Spleen (tissue), 11 donors: Measurements from ENCODE around the gene PLAAT3. TPM values are rescaled to one million over a fixed set of nuclear protein-coding genes. Genes with fewer than 3 reads are reported as not detected.
"Not testable (repeated sequence)": the region's sequence is repeated elsewhere in the genome, so short reads cannot be mapped to it uniquely, and the experiment has no call there.

Source experiments
- DNase-seq: peaks from one replicate; pipeline ENCODE4 v3.0.0-alpha.2; 2020
- H3K27ac ChIP-seq, 8 donors: fragments of 200-600 bp; sonication (generic) in 7 of 8; 1 replicate in 4 of 8; 2 replicates in 4 of 8; pipeline versions ENCODE4 v1.5.0 to v1.8.0; 2016 to 2021; ENCODE audit warnings: inconsistent platforms in 4 of 8, mild to moderate bottlenecking in 4 of 8, moderate library complexity in 1 of 8
- H3K27me3 ChIP-seq, 7 donors: fragments of 200-600 bp; sonication (generic) in 6 of 7; replicated peaks in 1 of 7; 1 replicate in 4 of 7; 2 replicates in 3 of 7; pipeline versions ENCODE4 v1.5.0 to v1.8.0; 2016 to 2021; ENCODE audit warnings: inconsistent platforms in 3 of 7, mild to moderate bottlenecking in 1 of 7
- H3K36me3 ChIP-seq, 6 donors: fragments of 200-600 bp; sonication (generic) in 5 of 6; 1 replicate in 4 of 6; 2 replicates in 2 of 6; pipeline versions ENCODE4 v1.5.0 to v1.8.0; 2016 to 2021; ENCODE audit warnings: inconsistent platforms in 2 of 6
- H3K4me1 ChIP-seq, 6 donors: fragments of 200-600 bp; sonication (generic) in 5 of 6; 1 replicate in 3 of 6; 2 replicates in 3 of 6; pipeline versions ENCODE4 v1.5.0 to v1.8.0; 2016 to 2021; ENCODE audit warnings: inconsistent platforms in 3 of 6
- H3K4me3 ChIP-seq, 8 donors: fragments of 200-600 bp; sonication (generic) in 7 of 8; 1 replicate in 4 of 8; 2 replicates in 4 of 8; pipeline versions ENCODE4 v1.5.0 to v1.8.0; 2016 to 2021; ENCODE audit warnings: inconsistent platforms in 4 of 8, mild to moderate bottlenecking in 4 of 8, moderate library complexity in 2 of 8
- H3K9me3 ChIP-seq, 8 donors: fragments of 200-600 bp; sonication (generic) in 7 of 8; 1 replicate in 4 of 8; 2 replicates in 4 of 8; pipeline versions ENCODE4 v1.5.0 to v1.8.0; 2016 to 2021; ENCODE audit warnings: inconsistent platforms in 4 of 8
- POLR2A ChIP-seq, 3 donors: fragments of 450-650 bp; IDR thresholded peaks; one replicate each; pipeline ENCODE4 v1.5.1; 2017; ENCODE audit warnings: antibody characterized with exemption in 3 of 3, mild to moderate bottlenecking in 1 of 3
- POLR2AphosphoS5 ChIP-seq, 3 donors: sonication (generic); formaldehyde crosslinking; IDR thresholded peaks; one replicate each; pipeline ENCODE4 v1.5.1; 2017; ENCODE audit warnings: antibody characterized with exemption in 3 of 3
- WGBS, 5 donors: extraction: QIAGEN DNeasy Blood & Tissue Kit in 3 of 5; methylation state at CpG; one replicate each; pipeline versions ENCODE4 v1.1.5 to v1.1.7; 2013 to 2018; 5-methylcytosine and 5-hydroxymethylcytosine counted together
- intact Hi-C: fragments of 100-400 bp; cut with DNase I; formaldehyde crosslinking; loops from one replicate; pipeline ENCODE4 v1.15.0; 2023; ENCODE audit warnings: low total_unique reads
- polyA plus RNA-seq, 3 donors: library from polyadenylated mRNA; stranded (reverse); fragments of 200-250 nt; gene quantifications; one replicate each; pipeline ENCODE4 v1.2.1, GENCODE V29; 2013
- total RNA-seq, 7 donors: library from RNA; depleted of rRNA in 3 of 7; stranded (reverse); fragments of >200 nt in 3 of 7; fragmentation: NEBNext Ultra II Directional in 4 of 7; extraction: Animal tissue kit (Norgen Biotek cat#: 25700) in 4 of 7; gene quantifications; one replicate each; pipeline versions ENCODE4 v1.1.0 to v1.2.1, GENCODE V29; 2016 to 2021
- TF ChIP-seq, protein P1 (sequence below), 11 experiments: fragments of 200-600 bp in 7 of 11; fragments of 450-650 bp in 4 of 11; sonication (generic) in 4 of 11; IDR thresholded peaks in 8 of 11; conservative IDR thresholded peaks in 3 of 11; 1 replicate in 7 of 11; 2 replicates in 4 of 11; pipeline versions ENCODE4 v1.4.0 to v1.8.0; 2016 to 2021; ENCODE audit warnings: antibody characterized with exemption in 11 of 11, inconsistent platforms in 4 of 11, mild to moderate bottlenecking in 1 of 11
- donor health status: healthy with polysubstance abuse.
- donor health status: DM: no; HTN: no; CAD: no; lungs with moderate emphysema.
- donor health status: DM: no; HTN: no; CAD: no.
- donor health status: Bipolar disorder and iron deficiency.
- donor health status: healthy.
- donor health status: DM: no; HTN: no; CAD: no.
- donor health status: DM: yes; HTN: yes; CAD: no.

PLAAT3 gene
- total and polyA plus RNA-seq, 10 donors: 14.5 to 35.1 (median 24.7) TPM

DNA sequence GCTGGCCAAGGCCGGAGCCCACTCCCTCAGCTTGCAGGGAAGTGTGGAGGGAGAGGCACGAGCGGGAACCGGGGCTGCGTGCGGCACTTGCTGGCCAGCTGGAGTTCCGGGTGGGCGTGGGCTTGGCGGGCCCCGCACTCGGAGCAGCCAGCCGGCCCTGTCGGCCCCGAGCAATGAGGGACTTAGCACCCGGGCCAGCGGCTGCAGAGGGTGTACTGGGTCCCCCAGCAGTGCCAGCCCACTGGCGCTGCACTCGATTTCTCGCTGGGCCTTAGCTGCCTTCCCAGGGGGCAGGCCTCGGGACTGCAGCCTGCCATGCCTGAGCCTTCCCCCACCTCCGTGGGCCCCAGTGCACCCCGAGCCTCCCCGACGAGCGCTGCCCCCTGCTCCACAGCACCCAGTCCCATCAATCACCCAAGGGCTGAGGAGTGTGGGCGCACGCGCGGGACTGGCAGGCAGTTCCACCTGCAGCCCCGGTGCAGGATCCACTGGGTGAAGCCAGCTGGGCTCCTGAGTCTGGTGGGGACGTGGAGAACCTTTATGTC lies 64.0 kb downstream of the PLAAT3 start:
- H3K9me3 ChIP-seq, H3K27ac ChIP-seq, DNase-seq, H3K27me3 ChIP-seq, intact Hi-C loops, H3K4me3 ChIP-seq: not testable (repeated sequence)
- WGBS, 5 donors: 90 to 100% (median 98%) methylated on average over 8 to 31 of the region's 31 CpGs
- H3K36me3 ChIP-seq: peaks cover 0 to 27% (median 14%) of the 10 kb centered on the region in 6 donors
- peaks cover 4 to 42% (median 24%) of the 10 kb centered on the region in 6 donors for H3K4me1 ChIP-seq
- TF ChIP-seq POLR2AphosphoS5 (IDR thresholded peaks at IDR 0.05): peak in 1 of 3 donors; percentile 20

DNA sequence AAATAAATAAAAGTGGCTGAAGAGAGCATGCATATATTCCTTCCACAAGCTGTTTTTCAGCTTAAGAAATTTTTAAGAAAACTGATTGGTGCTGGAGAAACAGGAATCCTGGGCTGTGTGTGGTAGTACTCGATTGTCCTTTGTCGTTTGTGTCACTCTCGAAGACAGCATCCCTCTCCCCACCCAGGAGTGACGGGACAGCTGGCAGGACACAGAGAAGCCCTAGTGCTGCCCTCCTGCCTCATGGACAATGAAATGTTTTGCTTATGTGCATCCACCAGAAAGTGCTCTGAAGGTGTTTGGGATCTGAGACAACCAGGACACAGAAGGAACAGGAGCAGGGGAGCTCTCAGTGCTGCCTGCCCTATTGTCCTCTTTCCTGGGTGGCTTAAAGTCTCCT lies 64.8 kb downstream of the PLAAT3 start:
- TF ChIP-seq POLR2AphosphoS5 (IDR thresholded peaks at IDR 0.05) (no peak), POLR2A (IDR thresholded peaks at IDR 0.05) (no peak)
- TF ChIP-seq, protein P1, sequence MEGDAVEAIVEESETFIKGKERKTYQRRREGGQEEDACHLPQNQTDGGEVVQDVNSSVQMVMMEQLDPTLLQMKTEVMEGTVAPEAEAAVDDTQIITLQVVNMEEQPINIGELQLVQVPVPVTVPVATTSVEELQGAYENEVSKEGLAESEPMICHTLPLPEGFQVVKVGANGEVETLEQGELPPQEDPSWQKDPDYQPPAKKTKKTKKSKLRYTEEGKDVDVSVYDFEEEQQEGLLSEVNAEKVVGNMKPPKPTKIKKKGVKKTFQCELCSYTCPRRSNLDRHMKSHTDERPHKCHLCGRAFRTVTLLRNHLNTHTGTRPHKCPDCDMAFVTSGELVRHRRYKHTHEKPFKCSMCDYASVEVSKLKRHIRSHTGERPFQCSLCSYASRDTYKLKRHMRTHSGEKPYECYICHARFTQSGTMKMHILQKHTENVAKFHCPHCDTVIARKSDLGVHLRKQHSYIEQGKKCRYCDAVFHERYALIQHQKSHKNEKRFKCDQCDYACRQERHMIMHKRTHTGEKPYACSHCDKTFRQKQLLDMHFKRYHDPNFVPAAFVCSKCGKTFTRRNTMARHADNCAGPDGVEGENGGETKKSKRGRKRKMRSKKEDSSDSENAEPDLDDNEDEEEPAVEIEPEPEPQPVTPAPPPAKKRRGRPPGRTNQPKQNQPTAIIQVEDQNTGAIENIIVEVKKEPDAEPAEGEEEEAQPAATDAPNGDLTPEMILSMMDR (IDR thresholded peaks at IDR 0.05 in 8 of 11, conservative IDR thresholded peaks at IDR 0.05 in 3 of 11): no peak

DNA sequence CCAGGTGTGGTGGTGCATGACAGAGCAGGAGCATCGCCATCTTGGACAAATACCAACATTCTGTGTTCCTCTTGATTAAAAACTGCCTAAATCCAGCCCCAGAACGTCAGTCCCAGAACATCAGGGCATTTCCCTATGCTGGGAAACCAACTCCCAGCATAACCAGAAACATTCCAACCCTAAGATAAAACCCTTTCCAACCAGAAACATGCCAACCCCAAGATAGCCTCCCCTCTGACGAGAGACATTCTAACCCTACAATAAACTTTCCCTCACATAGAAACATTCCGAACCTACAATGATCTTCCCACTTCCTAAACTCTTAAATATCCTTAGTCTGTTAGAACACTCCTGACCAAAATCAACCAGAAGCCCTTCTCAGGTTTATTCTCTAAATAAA lies 66.1 kb downstream of the PLAAT3 start:
- Histone ChIP-seq H3K4me1 (peaks cover 0 to 36% (median 20%) of the 10 kb centered on the region in 6 donors), H3K27ac (no peak overlapping the region), H3K36me3 (peaks cover 0 to 48% (median 23%) of the 10 kb centered on the region in 6 donors), H3K9me3 (no peaks in the 10 kb centered on the region), H3K4me3 (no peak overlapping the region), H3K27me3 (no peaks in the 10 kb centered on the region)
- DNase-seq: no peak
- 83 to 93% (median 86%) methylated on average over 4 of the region's 4 CpGs for WGBS, 5 donors
- no peak for TF ChIP-seq POLR2A (IDR thresholded peaks at IDR 0.05)
- TF ChIP-seq POLR2AphosphoS5 (IDR thresholded peaks at IDR 0.05): no peak
- TF ChIP-seq, protein P1 (IDR thresholded peaks at IDR 0.05 in 8 of 11, conservative IDR thresholded peaks at IDR 0.05 in 3 of 11): no peak
- intact Hi-C loops: no loop called here

More for the DNA sequence above, 64.8 kb downstream of the PLAAT3 start:
- Histone ChIP-seq H3K4me3 (no peak overlapping the region), H3K27ac (no peak overlapping the region), H3K4me1 (peaks cover 4 to 36% (median 22%) of the 10 kb centered on the region in 6 donors), H3K36me3 (peaks cover 0 to 35% (median 22%) of the 10 kb centered on the region in 6 donors), H3K9me3 (no peaks in the 10 kb centered on the region), H3K27me3 (no peaks in the 10 kb centered on the region)
- DNase-seq: no peak
- intact Hi-C loops: no loop called here
- WGBS, 5 donors: 84 to 93% (median 90%) methylated on average over 4 of the region's 4 CpGs

DNA sequence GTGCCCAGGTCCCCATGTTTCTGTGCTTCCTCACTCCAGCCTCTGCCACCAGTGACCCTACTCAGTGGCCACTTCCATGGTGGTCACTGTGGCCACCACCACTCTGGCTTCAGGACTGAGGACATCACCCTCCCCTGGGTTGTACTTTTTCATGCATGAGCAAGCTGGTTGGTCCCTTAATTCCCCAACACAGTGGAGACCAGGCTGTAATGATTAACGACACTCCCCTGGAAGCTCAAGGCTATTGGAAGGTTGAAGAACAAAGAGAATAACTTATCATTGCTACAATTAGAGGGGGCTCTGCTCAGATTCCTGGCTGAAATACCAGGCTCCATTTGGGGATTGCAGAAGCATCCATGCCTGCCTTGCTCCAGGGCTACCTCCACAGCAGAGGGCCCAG lies 67.2 kb downstream of the PLAAT3 start:
- no peak for TF ChIP-seq POLR2AphosphoS5 (IDR thresholded peaks at IDR 0.05)
- TF ChIP-seq, protein P1 (IDR thresholded peaks at IDR 0.05 in 8 of 11, conservative IDR thresholded peaks at IDR 0.05 in 3 of 11): no peak
- TF ChIP-seq POLR2A (IDR thresholded peaks at IDR 0.05): no peak
- intact Hi-C loops: no loop called here
- 81 to 97% (median 96%) methylated on average over 1 of the region's 1 CpG for WGBS, 5 donors
- peaks cover 0 to 36% (median 15%) of the 10 kb centered on the region in 6 donors for H3K4me1 ChIP-seq
- peaks cover 0 to 49% (median 23%) of the 10 kb centered on the region in 6 donors for H3K36me3 ChIP-seq
- no peaks in the 10 kb centered on the region for H3K27me3 ChIP-seq
- no peak for DNase-seq
- no peak overlapping the region for H3K4me3 ChIP-seq
- H3K9me3 ChIP-seq: no peaks in the 10 kb centered on the region
- H3K27ac ChIP-seq: no peak overlapping the region
